GM19025 (cell line): ENCODE data around the gene ADAMTSL2.

ENCODE experiments used
- ATAC-seq: cut with Tn5 transposase; IDR thresholded peaks from one replicate; pipeline ENCODE4 v1.9.1; 2021; ENCODE audit warnings: mild to moderate bottlenecking, low read depth, moderate library complexity; ENCODE audit not compliant: unreplicated experiment

ADAMTSL2 gene

GRCh38 chr9:133615606-133616188 is 81.2 kb downstream of the ADAMTSL2 start:
- no peak for ATAC-seq

GRCh38 chr9:133616643-133617405 is 82.3 kb downstream of the ADAMTSL2 start:
- no peak for ATAC-seq

DNA sequence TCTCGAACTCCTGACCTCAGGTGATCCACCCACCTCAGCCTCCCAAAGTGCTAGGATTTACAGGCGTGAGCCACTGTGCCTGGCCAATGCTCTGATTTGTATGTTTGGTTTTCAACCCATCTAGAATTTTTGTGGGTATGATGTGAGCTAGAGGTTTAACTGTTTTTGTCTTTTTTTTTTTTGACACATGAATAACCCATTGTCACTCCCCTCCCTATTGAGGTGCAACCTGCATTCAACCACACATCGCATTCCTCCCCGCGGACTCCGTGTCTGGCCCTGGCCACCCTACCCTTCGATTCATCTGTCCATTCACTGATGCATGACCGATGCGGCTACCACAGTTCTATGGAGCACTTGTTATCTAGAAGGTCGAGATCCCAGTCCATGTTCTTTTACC is 84.2 kb downstream of the ADAMTSL2 start:
- no peak for ATAC-seq

- ATAC-seq, result no peak
Observed at GRCh38 chr9:133619791-133620190, 85.3 kb downstream of the ADAMTSL2 start.

DNA sequence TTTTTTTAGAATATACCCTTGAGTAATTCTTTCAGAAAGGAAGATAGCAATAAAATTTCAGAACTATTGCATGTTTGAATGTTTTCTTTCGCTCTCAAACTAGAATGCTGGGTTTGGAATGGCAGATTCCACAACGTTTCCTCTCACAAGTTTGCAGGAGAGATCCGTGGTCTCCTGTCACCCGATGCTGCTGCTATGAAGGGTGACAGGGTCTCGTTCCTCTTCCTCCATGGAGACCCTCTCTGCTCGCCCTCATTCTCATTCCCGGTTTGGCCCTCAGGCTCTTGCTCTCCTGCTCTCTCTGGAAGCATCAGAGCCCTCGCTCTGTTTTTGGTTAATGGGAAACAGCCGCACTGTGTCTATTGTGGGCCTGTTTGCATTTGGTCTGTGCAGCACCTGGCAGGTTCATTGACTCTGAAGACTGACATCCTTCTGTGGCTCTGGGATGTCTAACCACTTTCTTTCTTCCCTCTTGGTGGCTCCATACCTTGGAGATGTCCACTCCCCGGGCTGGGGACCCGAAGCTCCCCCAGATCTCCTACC is 87.3 kb downstream of the ADAMTSL2 start:
- ATAC-seq, result no peak

- ATAC-seq, result no peak
Observed at GRCh38 chr9:133622555-133622954, 88.1 kb downstream of the ADAMTSL2 start.
